HEK293T (cell line): Measurements from ENCODE around the gene USP24.

Source experiments
- FOXA1 ChIP-seq: fragments of 450-650 bp; IDR thresholded peaks from 2 replicates; pipeline ENCODE4 v1.6.1; 2016; ENCODE audit warnings: mild to moderate bottlenecking
- HDGF ChIP-seq: fragments of 450-650 bp; IDR thresholded peaks from 2 replicates; pipeline ENCODE4 v1.6.1; 2017; ENCODE audit warnings: antibody characterized with exemption, borderline replicate concordance
- L3MBTL2 ChIP-seq: fragments of 450-650 bp; conservative IDR thresholded peaks from 2 replicates; pipeline ENCODE4 v1.6.1; 2016; ENCODE audit warnings: mild to moderate bottlenecking
- NFRKB ChIP-seq: fragments of 450-650 bp; IDR thresholded peaks from 2 replicates; pipeline ENCODE4 v1.6.1; 2016; ENCODE audit warnings: mild to moderate bottlenecking, moderate library complexity
- PKNOX1 ChIP-seq: fragments of 450-650 bp; IDR thresholded peaks from 2 replicates; pipeline ENCODE4 v1.6.1; 2016
- SUZ12 ChIP-seq: fragments of 450-650 bp; IDR thresholded peaks from 2 replicates; pipeline ENCODE4 v1.6.1; 2016; ENCODE audit warnings: mild to moderate bottlenecking

DNA sequence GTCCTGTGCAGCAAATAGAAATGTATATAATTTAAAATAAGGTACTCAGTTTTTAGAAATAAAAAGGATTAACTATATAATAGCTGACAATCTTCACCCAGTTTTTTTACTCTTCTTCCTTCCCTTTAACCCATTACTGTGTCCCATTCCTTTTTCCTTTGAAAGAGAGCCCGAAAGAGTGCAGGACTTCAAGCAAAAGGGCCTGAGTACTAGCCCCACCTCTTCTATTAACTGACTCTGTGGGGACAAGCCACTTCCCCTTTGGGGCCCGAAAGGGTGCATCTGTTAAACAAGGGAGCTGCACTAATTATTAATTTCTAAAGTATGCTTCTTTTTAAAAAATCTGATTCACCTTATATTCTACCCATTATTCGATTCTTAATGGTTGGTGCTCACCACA, 3.3 kb downstream of the USP24 start:
- TF ChIP-seq FOXA1 = no peak
- TF ChIP-seq L3MBTL2 = no peak
- no peak for TF ChIP-seq NFRKB
- no peak for TF ChIP-seq PKNOX1
- no peak for TF ChIP-seq SUZ12
- no peak for TF ChIP-seq HDGF
